ENCODE results near the gene ENTPD1. TPM values are rescaled to one million over a fixed set of nuclear protein-coding genes. Genes with fewer than 3 reads are reported as not detected.

Gene ENTPD1
- total RNA-seq, 4 donors from 2014 or later, result 27.3 to 33.4 (median 31.4) TPM

DNA sequence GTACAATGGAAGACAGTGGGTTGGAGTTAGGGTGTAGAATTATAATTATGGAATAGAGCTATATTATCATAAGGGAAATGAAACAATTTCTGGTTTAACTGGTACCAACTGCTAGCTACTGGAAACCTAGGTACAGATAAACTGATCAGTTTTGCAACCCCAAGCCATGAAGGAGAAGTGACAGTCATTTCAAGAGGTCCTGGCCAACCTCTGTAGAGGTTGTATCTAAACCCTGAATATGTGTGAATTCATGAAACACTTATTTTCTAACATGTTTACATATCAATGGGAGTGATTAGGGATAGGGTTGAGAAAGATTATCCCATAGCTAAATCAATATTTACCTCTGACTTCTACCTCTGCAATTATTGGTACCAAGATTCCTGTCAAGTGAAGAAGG, 121.9 kb downstream of the ENTPD1 start:
- no peak overlapping the region for H3K4me3 ChIP-seq
- H3K36me3 ChIP-seq, result peaks cover 0 to 34% (median 16%) of the 10 kb centered on the region in 4 donors
- TF ChIP-seq POLR2A (IDR thresholded peaks at IDR 0.05; ENCODE audit: low read depth) (no peak), POLR2AphosphoS5 (IDR thresholded peaks at IDR 0.05) (no peak), EP300 (IDR thresholded peaks at IDR 0.05) (no peak)
- TF ChIP-seq, protein P1, sequence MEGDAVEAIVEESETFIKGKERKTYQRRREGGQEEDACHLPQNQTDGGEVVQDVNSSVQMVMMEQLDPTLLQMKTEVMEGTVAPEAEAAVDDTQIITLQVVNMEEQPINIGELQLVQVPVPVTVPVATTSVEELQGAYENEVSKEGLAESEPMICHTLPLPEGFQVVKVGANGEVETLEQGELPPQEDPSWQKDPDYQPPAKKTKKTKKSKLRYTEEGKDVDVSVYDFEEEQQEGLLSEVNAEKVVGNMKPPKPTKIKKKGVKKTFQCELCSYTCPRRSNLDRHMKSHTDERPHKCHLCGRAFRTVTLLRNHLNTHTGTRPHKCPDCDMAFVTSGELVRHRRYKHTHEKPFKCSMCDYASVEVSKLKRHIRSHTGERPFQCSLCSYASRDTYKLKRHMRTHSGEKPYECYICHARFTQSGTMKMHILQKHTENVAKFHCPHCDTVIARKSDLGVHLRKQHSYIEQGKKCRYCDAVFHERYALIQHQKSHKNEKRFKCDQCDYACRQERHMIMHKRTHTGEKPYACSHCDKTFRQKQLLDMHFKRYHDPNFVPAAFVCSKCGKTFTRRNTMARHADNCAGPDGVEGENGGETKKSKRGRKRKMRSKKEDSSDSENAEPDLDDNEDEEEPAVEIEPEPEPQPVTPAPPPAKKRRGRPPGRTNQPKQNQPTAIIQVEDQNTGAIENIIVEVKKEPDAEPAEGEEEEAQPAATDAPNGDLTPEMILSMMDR (IDR thresholded peaks at IDR 0.05), result no peak
- H3K27me3 ChIP-seq, result no peaks in the 10 kb centered on the region
- H3K9me3 ChIP-seq, result no peaks in the 10 kb centered on the region
- DNase-seq (ENCODE audit: extremely low spot score), result no peak
- intact Hi-C loops (cut with DNase I), result no loop called here
- no peak overlapping the region for H3K27ac ChIP-seq (replicated peaks in 1 of 4)
- H3K4me1 ChIP-seq, result peaks cover 0 to 15% (median 4%) of the 10 kb centered on the region in 4 donors

DNA sequence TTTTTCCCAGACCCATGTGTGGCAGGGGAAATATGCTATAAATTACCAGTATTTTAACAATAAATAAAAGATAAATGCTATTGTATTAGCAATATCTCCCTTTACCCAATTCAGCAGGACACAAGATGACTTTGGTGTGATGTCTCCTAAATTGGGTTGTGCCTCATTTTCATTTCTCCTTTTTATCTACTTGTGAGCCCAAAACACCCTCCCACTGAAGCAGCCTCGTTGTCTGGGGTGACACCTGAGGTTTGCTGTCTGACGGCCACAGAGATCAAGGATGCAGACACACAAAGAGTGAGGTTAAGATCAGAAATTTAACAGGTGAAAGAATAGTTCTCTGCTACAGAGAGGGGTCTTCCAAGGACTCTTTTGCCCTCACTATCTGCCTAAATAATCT, 124.7 kb downstream of the ENTPD1 start:
- no peaks in the 10 kb centered on the region for H3K9me3 ChIP-seq
- no peak overlapping the region for H3K4me3 ChIP-seq
- no peaks in the 10 kb centered on the region for H3K27me3 ChIP-seq
- H3K4me1 ChIP-seq, result peaks cover 0 to 15% (median 4%) of the 10 kb centered on the region in 4 donors
- WGBS, result 88% methylated on average over 2 of the region's 2 CpGs
- H3K36me3 ChIP-seq, result peaks cover 0 to 8% (median 2%) of the 10 kb centered on the region in 4 donors
- no peak for TF ChIP-seq EP300 (IDR thresholded peaks at IDR 0.05)
- no peak for TF ChIP-seq POLR2A (IDR thresholded peaks at IDR 0.05; ENCODE audit: low read depth)
- TF ChIP-seq, protein P1 (IDR thresholded peaks at IDR 0.05), result no peak
- no peak for TF ChIP-seq POLR2AphosphoS5 (IDR thresholded peaks at IDR 0.05)
- peak overlapping the region; percentile 21 to 41 (median 34) for H3K27ac ChIP-seq (replicated peaks in 1 of 4)
- intact Hi-C loops (cut with DNase I), result no loop called here
- no peak for DNase-seq (ENCODE audit: extremely low spot score)

DNA sequence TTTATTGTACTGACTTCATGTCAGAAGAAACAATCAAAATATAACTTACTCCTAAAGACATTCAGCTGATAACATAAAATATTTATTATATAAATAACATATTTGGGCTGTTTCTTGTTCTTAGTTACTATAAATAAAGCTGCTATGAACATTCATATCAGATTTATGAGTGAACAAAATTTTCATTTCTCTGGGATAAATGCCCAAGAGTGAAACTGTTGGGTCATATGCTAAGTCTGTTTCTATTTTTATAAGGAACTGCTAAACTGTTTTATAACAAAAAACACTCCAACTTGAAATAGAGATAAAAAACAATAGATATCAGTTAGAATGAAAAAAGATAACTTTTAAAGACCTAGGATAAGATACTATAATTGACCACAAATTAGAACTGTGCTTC, 125.4 kb downstream of the ENTPD1 start:
- no peak overlapping the region for H3K4me3 ChIP-seq
- DNase-seq (ENCODE audit: extremely low spot score), result no peak
- peaks cover 0 to 15% (median 4%) of the 10 kb centered on the region in 4 donors for H3K4me1 ChIP-seq
- no peaks in the 10 kb centered on the region for H3K9me3 ChIP-seq
- H3K27ac ChIP-seq (replicated peaks in 1 of 4), result peak overlapping the region; percentile 26 to 41 (median 40)
- intact Hi-C loops (cut with DNase I), result no loop called here
- H3K27me3 ChIP-seq, result no peaks in the 10 kb centered on the region
- TF ChIP-seq POLR2AphosphoS5 (IDR thresholded peaks at IDR 0.05) (no peak), EP300 (IDR thresholded peaks at IDR 0.05) (no peak), POLR2A (IDR thresholded peaks at IDR 0.05; ENCODE audit: low read depth) (no peak)
- TF ChIP-seq, protein P1 (IDR thresholded peaks at IDR 0.05), result no peak
- H3K36me3 ChIP-seq, result peaks cover 0 to 7% (median 2%) of the 10 kb centered on the region in 4 donors

DNA sequence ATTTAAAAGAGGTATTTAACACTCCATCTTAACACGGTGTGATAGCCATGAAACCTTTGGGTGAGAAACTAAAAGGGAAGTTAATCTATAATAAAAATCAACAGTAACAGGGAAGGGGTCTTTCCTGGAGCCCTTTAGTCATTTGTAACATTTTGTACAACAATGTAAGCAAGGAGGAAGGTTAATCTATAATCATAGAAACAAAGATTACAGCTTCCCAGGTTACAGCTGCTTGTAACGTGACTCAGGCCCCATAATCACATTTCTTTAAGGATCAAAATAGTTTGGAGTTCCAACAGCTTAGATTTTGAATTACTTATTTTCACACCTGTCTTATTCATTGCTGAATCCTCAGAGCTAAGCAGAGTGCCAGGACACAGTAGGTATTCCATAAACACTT, 133.9 kb downstream of the ENTPD1 start:
- H3K36me3 ChIP-seq, result peaks cover 3 to 29% (median 6%) of the 10 kb centered on the region in 4 donors
- intact Hi-C loops (cut with DNase I), result no loop called here
- H3K9me3 ChIP-seq, result no peaks in the 10 kb centered on the region
- WGBS, result 76% methylated on average over 2 of the region's 2 CpGs
- no peak overlapping the region for H3K4me3 ChIP-seq
- no peak overlapping the region for H3K27ac ChIP-seq (replicated peaks in 1 of 4)
- TF ChIP-seq POLR2AphosphoS5 (IDR thresholded peaks at IDR 0.05) (no peak), POLR2A (IDR thresholded peaks at IDR 0.05; ENCODE audit: low read depth) (no peak), EP300 (IDR thresholded peaks at IDR 0.05) (no peak)
- TF ChIP-seq, protein P1 (IDR thresholded peaks at IDR 0.05), result no peak
- no peak for DNase-seq (ENCODE audit: extremely low spot score)
- H3K4me1 ChIP-seq, result no peaks in the 10 kb centered on the region
- H3K27me3 ChIP-seq, result no peaks in the 10 kb centered on the region

All from esophagus muscularis mucosa (tissue), 4 donors.